PC-3 (cell line): Measurements from ENCODE around the gene ADRM1. TPM values are rescaled to one million over a fixed set of nuclear protein-coding genes. Genes with fewer than 3 reads are reported as not detected.
A peak's percentile ranks its signal among the peaks of the same experiment; 100 is the strongest.

ENCODE experiments used
- ATAC-seq: fragments of 200-7000 bp; cut with Tn5 transposase; 2 replicates; pipeline ENCODE4 v1.9.1; 2020; ENCODE audit warnings: mild to moderate bottlenecking, moderate library complexity
- BruUV-seq: library from RNA; stranded (reverse); fragments of 400-500 nt; replicated peaks from 2 replicates; lab custom pipeline; 2021; lab: Mats Ljungman, UMichigan
- CTCF ChIA-PET: fragments of 300-600 bp; sonication (Branson Sonifier 250); formaldehyde crosslinking; loops from one replicate; lab custom pipeline; 2022; ENCODE audit warnings: antibody characterized with exemption; lab: Charles Lee
- POLR2A ChIA-PET: fragments of 300-600 bp; sonication (Branson Sonifier 250); formaldehyde crosslinking; loops from one replicate; lab custom pipeline; 2022; ENCODE audit warnings: antibody characterized with exemption; ENCODE audit not compliant: unreplicated experiment; lab: Charles Lee
- DNase-seq: peaks from one replicate; pipeline ENCODE4 v3.0.0-alpha.2; 2015
- H2AFZ ChIP-seq: fragments of 300-600 bp; sonication (generic); 2 replicates; pipeline ENCODE4 v1.6.0; 2016; ENCODE audit warnings: antibody characterized with exemption, low read length
- H3F3A ChIP-seq: fragments of 300-600 bp; sonication (generic); one replicate; pipeline ENCODE4 v1.6.0; 2017; ENCODE audit warnings: antibody characterized with exemption, low read length, control low read depth, mild to moderate bottlenecking; ENCODE audit not compliant: unreplicated experiment
- H3K27ac ChIP-seq: fragments of 300-600 bp; sonication (generic); 2 replicates; pipeline ENCODE4 v1.5.1; 2016; ENCODE audit warnings: mild to moderate bottlenecking, low read length
- H3K27me3 ChIP-seq: fragments of 300-600 bp; sonication (generic); 2 replicates; pipeline ENCODE4 v1.6.1; 2016; ENCODE audit warnings: low read length, mixed read lengths
- H3K36me3 ChIP-seq: fragments of 300-600 bp; sonication (generic); 2 replicates; pipeline ENCODE4 v1.6.1; 2016; ENCODE audit warnings: low read depth, mixed run types, low read length, mixed read lengths
- H3K4me1 ChIP-seq: fragments of 300-600 bp; sonication (generic); 2 replicates; pipeline ENCODE4 v1.5.1; 2016; ENCODE audit warnings: low read length; ENCODE audit not compliant: insufficient read depth
- H3K4me2 ChIP-seq: fragments of 300-600 bp; sonication (generic); 2 replicates; pipeline ENCODE4 v1.6.0; 2016; ENCODE audit warnings: low read length
- H3K4me3 ChIP-seq: fragments of 300-600 bp; sonication (generic); 2 replicates; pipeline ENCODE4 v1.5.1; 2016; ENCODE audit warnings: mild to moderate bottlenecking, low read length, mixed read lengths
- H3K79me2 ChIP-seq: fragments of 300-600 bp; sonication (generic); 2 replicates; pipeline ENCODE4 v1.6.1; 2017; ENCODE audit warnings: low read length, mixed read lengths
- H3K9ac ChIP-seq: fragments of 300-600 bp; sonication (generic); 2 replicates; pipeline ENCODE4 v1.6.0; 2016; ENCODE audit warnings: mild to moderate bottlenecking, low read length
- H3K9me2 ChIP-seq: fragments of 300-600 bp; sonication (generic); replicated peaks from 2 replicates; pipeline ENCODE4 v1.6.1; 2016; ENCODE audit warnings: mixed run types, low read length, mixed read lengths
- H3K9me3 ChIP-seq: fragments of 300-600 bp; sonication (generic); 2 replicates; pipeline ENCODE4 v1.6.1; 2016; ENCODE audit warnings: low read length, mixed read lengths
- H4K20me1 ChIP-seq: fragments of 300-600 bp; sonication (generic); 2 replicates; pipeline ENCODE4 v1.6.1; 2016; ENCODE audit warnings: low read length, mixed read lengths
- CTCF ChIP-seq: fragments of 300-600 bp; sonication (generic); conservative IDR thresholded peaks from 2 replicates; pipeline ENCODE4 v1.5.1; 2017; ENCODE audit warnings: antibody characterized with exemption, low read depth, mild to moderate bottlenecking, low read length
- EZH2 ChIP-seq: fragments of 300-600 bp; sonication (generic); IDR thresholded peaks from one replicate; pipeline ENCODE4 v1.6.1; 2017; ENCODE audit warnings: antibody characterized with exemption, mild to moderate bottlenecking, low read length; ENCODE audit not compliant: unreplicated experiment
- EZH2phosphoT487 ChIP-seq: fragments of 300-600 bp; sonication (generic); IDR thresholded peaks from 2 replicates; pipeline ENCODE4 v1.6.1; 2018; ENCODE audit warnings: mild to moderate bottlenecking, antibody characterized with exemption, low read length, borderline replicate concordance
- intact Hi-C: fragments of 100-400 bp; cut with micrococcal nuclease; formaldehyde crosslinking; loops from 2 replicates; pipeline ENCODE4 v1.9.0; 2023
- total RNA-seq: library from RNA; depleted of rRNA; stranded (reverse); fragments of >200 nt; gene quantifications from 2 replicates; pipeline ENCODE4 v1.2.3, GENCODE V29; 2014

Gene ADRM1
- total RNA-seq, 1 experiment from 2014 or later: 374 TPM

GRCh38 chr20:62318400-62319345 lies 15.9 kb downstream of the ADRM1 start:
- ChIA-PET CTCF (no interaction called here), POLR2A (no interaction called here)
- H3K79me2 ChIP-seq: no peaks in the 10 kb centered on the region
- H3K27me3 ChIP-seq: no peaks in the 10 kb centered on the region
- H2AFZ ChIP-seq: no peak overlapping the region
- ATAC-seq: peak; percentile 11
- H3F3A ChIP-seq: peaks cover 6% of the 10 kb centered on the region
- no peak overlapping the region for H3K4me3 ChIP-seq
- peak; percentile 4 for DNase-seq
- H3K9me2 ChIP-seq: no peaks in the 10 kb centered on the region
- BruUV-seq: no TSS peak
- no peak for TF ChIP-seq EZH2phosphoT487
- no peak for TF ChIP-seq CTCF
- no peak for TF ChIP-seq EZH2
- intact Hi-C loops: no loop called here
- H3K36me3 ChIP-seq: peaks cover 73% of the 10 kb centered on the region
- no peak overlapping the region for H3K9ac ChIP-seq
- H4K20me1 ChIP-seq: peaks cover 14% of the 10 kb centered on the region; the same call in 1 of the 2 replicates
- no peak overlapping the region for H3K27ac ChIP-seq
- no peaks in the 10 kb centered on the region for H3K4me1 ChIP-seq
- H3K4me2 ChIP-seq: no peak overlapping the region
- H3K9me3 ChIP-seq: no peaks in the 10 kb centered on the region

GRCh38 chr20:62319346-62319909 lies 16.6 kb downstream of the ADRM1 start:
- H3K9ac ChIP-seq: no peak overlapping the region
- CTCF ChIA-PET: no interaction called here
- no peak for ATAC-seq
- H4K20me1 ChIP-seq: peaks cover 14% of the 10 kb centered on the region; the same call in 1 of the 2 replicates
- BruUV-seq: no TSS peak
- intact Hi-C loops: no loop called here
- H3K4me2 ChIP-seq: no peak overlapping the region
- peaks cover 6% of the 10 kb centered on the region for H3F3A ChIP-seq
- TF ChIP-seq CTCF (no peak), EZH2phosphoT487 (no peak), EZH2 (no peak)
- no peak overlapping the region for H3K4me3 ChIP-seq
- H3K27me3 ChIP-seq: no peaks in the 10 kb centered on the region
- H3K27ac ChIP-seq: no peak overlapping the region
- no peaks in the 10 kb centered on the region for H3K9me2 ChIP-seq
- H3K36me3 ChIP-seq: peaks cover 74% of the 10 kb centered on the region
- H3K9me3 ChIP-seq: no peaks in the 10 kb centered on the region
- no peak for DNase-seq
- H3K4me1 ChIP-seq: no peaks in the 10 kb centered on the region
- no peak overlapping the region for H2AFZ ChIP-seq
- no peaks in the 10 kb centered on the region for H3K79me2 ChIP-seq
- POLR2A ChIA-PET: no interaction called here
